ENCODE measurements around the gene DNHD1.

DNHD1 gene

DNA sequence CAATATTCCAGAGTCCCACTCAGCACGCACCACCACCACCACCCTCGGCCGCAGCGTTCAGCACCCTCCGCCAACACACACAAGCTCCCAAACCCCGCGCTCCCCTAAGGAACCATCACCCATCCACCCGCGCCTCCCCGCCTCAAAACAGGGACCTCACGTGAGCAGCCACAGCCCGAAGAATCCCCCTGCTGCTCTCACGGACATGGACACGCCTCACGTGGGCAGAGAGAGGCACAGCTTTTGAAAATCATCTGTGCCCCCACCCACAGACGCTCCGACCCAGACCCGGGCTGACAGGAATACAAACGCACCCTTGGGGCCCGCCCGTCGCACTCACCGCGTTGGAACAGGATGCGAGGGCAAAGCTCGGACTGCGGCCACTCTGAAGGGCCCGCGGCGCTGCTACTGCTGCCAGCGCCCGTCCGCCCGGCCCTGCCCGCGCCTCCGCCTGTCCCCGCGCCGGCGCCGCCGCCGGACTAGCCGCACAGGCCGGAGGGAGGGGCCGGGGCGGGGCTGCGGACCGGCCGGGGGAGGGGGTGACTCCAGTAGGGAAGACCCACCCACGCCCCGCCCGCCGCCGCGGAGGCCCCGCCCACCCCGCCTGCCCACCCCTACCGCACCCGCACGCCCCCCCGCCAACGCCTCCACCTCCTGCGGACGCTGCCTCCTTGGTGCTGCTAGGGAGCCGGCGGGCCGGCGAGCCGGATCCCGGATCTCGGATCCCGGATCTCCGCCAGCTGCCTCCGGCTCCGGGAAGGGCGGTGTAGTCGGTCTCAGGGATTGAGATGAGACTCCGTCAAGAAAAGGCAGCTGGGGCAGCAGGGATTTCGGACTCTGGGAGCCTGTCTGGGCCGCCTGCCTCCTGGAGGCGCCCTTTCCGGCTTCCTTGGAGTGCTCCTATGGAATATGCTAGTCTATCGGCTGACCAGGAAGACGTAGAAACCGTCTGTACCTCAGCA is 23.3 kb upstream of the DNHD1 start, which contains the start of gene TRIM3:
Gene TRIM3, minus strand, starts transcription at position 491 of the 962 bp plus-strand sequence. CDS start 8,246 bp downstream, outside the sequence.
- H3K4me3 ChIP-seq (ENCODE audit: low read length), result peak within 1 kb of the TSS; percentile 66
- TF ChIP-seq ZNF274 (IDR thresholded peaks at IDR 0.05; ENCODE audit: low read depth, low read length), result no peak

GRCh38 chr11:6474413-6474792 is 22.7 kb upstream of the DNHD1 start:
- peak overlapping the region; percentile 44; the same call in 1 of the 2 replicates for H3K4me3 ChIP-seq (ENCODE audit: low read length)
- no peak for TF ChIP-seq ZNF274 (IDR thresholded peaks at IDR 0.05; ENCODE audit: low read depth, low read length)

DNA sequence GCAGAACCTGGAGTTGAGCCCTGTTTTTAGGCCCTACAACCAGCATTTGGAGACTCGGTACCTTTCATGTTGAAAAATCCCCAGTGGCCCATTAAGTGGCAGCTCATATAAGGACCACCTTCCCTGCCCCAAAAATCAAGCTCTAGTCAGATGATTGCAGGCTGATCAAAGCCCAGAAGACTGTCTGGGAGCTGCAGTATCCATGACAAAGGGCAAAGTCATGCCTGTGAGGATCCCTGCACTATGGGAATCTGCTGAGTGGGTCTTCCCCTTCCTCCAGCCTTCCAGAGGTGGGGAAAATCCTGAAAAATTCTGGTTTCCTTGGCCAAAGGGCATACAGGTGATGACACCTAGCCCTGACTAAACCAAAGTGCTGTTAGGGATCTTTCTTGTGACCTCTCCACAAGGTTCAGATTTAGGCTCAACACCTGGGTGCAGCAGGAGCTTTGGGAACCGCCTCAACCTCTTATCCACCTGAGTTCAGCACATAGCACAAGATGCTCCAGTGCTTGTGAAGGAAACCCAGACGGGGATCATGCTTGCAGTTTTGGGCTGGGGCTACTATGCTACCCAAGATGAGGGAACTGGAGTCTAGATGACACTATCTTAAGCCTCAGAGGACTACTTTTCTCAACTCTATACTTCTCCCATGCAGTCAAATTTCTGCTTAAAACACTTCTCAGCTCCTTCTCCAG is 22.1 kb upstream of the DNHD1 start:
- no peak for TF ChIP-seq ZNF274 (IDR thresholded peaks at IDR 0.05; ENCODE audit: low read depth, low read length)
- no peak overlapping the region for H3K4me3 ChIP-seq (ENCODE audit: low read length)

GRCh38 chr11:6475936-6476335 is 21.1 kb upstream of the DNHD1 start:
- no peak overlapping the region for H3K4me3 ChIP-seq (ENCODE audit: low read length)
- no peak for TF ChIP-seq ZNF274 (IDR thresholded peaks at IDR 0.05; ENCODE audit: low read depth, low read length)

DNA sequence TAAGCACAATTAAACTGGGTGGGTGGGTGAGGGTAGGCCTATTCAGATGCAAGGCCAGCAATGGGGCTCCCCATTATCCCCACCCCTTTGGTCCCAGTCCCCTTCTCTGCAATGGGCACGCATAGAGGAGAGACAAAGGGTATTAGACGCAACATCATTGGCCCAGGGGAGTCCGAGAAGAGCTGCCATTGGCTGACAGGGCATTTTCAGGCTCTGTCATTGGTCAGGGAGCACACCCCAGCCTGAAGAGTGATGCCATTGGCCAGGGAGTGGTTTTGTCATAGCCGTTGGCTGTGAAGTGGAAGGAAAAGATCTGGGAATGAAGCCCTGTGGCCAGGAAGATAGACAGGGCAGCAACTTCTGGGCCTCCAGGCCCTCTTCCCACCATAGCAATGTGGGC is 20.5 kb upstream of the DNHD1 start:
- TF ChIP-seq ZNF274 (IDR thresholded peaks at IDR 0.05; ENCODE audit: low read depth, low read length), result no peak
- no peak overlapping the region for H3K4me3 ChIP-seq (ENCODE audit: low read length)

- peak overlapping the region; percentile 80 for H3K4me3 ChIP-seq (ENCODE audit: low read length)
- no peak for TF ChIP-seq ZNF274 (IDR thresholded peaks at IDR 0.05; ENCODE audit: low read depth, low read length)
Measured at GRCh38 chr11:6480299-6480914, 16.7 kb upstream of the DNHD1 start.

DNA sequence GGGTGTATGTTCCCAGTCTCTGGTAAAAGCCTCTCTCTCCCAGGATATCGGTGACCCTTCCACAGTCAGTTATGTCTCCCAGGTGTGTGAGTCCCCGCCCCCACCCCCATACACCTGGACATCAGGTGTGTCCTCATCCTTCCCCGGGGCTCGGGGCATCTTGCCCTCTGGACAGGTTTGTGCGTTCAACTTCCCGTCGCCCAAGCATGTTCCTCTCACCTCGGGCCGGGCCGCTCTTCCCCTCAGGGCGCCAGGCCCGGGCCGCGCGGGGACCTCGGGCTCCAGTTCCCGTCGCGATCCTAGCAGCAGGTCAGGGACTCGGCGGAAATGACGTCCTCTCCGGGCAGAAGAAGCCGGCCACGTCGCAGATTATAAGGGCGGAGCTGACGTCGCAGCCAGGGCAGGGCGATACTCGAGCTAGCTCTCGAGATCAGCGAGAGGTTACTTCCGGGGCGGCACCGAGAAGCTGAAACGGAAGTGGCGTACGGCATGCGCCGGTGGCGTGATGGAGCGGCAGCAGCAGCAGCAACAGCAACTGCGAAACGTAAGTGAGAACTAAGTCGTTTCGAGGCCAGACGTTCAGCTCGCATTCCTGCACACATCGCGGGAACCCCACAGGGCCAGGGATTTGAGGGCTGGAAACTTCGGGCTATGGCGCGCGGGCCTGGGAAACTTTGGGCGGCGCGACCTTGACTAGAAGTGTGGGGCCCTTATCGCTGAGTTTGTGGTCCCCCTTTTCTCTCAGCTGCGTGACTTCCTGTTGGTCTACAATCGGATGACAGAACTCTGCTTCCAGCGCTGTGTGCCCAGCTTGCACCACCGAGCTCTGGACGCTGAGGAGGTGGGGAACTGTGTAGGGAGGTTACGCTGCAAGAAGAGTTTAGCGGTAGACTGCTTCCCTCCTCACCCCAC is 15.8 kb upstream of the DNHD1 start, which contains the start of the genes ARFIP2 and TIMM10B:
Gene ARFIP2, minus strand, starts transcription at position 320 of the 912 bp plus-strand sequence. CDS start 910 bp downstream, outside the sequence.
Gene TIMM10B, plus strand, starts transcription at position 490 of the 912 bp plus-strand sequence. Its CDS starts 16 bp downstream, at position 506.
- TF ChIP-seq ZNF274 (IDR thresholded peaks at IDR 0.05; ENCODE audit: low read depth, low read length), result no peak
- peak within 1 kb of the TSS; percentile 83 for H3K4me3 ChIP-seq (ENCODE audit: low read length)

DNA sequence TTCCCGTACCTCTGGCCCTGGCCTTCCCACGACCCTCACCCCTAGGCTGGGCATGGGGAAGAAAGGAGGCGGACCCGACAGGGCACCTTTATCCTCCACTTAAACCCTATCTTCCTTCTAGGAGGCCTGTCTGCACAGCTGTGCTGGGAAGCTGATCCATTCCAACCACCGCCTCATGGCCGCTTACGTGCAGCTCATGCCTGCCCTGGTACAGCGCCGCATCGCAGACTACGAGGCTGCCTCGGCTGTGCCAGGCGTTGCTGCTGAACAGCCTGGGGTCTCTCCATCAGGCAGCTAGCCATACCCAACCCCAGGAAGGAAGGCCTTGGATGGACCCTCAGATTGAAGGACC is 15.2 kb upstream of the DNHD1 start:
- H3K4me3 ChIP-seq (ENCODE audit: low read length), result peak overlapping the region; percentile 83
- no peak for TF ChIP-seq ZNF274 (IDR thresholded peaks at IDR 0.05; ENCODE audit: low read depth, low read length)

DNA sequence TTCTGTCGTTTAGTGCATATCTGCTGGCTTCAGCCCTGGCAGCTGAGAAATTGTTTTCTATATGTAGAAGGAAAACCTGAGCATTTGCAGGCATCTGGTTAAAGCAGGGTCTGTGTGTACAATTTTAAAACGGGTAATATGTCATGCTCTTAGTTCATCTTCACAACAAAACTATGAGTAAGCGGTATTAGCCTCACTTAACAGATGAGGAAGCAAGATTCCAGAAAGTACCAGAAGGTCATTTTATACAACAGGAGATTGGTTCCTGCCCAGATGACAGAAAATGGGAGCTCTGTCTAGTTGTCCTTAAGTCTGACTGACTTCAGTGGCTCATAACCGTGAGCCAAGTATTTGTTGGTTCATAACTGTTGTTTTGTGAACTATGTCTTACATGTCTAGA is 14.6 kb upstream of the DNHD1 start:
- TF ChIP-seq ZNF274 (IDR thresholded peaks at IDR 0.05; ENCODE audit: low read depth, low read length), result no peak
- H3K4me3 ChIP-seq (ENCODE audit: low read length), result peak overlapping the region; percentile 83

DNA sequence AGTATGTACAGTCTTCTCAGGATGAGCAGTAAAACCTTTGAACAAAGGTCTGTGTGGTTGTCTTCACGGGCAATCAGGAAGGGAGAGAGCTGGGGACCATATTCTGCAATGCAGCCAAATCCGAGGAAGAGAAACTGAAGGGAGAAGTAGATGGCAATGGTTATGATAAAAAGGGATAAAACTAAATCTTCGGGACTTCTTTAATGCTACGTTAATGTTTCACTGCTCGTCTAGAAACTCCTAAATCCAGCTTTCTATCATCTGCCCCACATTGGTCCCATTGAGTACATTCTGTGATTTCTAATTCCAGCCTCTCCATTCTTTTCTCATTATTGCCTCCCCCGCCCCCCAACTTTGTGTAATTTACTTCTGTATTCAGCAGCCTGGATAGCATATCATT is 14.1 kb upstream of the DNHD1 start:
- no peak overlapping the region for H3K4me3 ChIP-seq (ENCODE audit: low read length)
- no peak for TF ChIP-seq ZNF274 (IDR thresholded peaks at IDR 0.05; ENCODE audit: low read depth, low read length)

DNA sequence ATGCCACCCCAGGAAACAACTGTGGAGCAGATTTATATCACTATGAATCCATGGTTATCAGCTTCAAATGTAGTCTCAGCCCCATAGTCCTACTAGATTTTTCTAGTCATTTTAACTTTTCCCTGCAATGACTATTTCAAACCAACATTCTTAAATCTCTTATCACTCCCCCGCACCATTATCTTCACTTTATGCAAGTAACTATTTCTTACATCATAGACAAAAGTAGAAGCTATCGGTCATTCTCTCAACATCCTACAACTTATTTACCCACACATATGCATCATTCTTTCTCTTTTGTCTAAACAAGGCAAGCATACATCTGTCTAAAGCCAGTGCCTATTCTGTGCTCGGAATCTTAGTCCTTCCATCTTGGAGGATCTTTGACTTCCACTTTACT is 11.4 kb upstream of the DNHD1 start:
- no peak overlapping the region for H3K4me3 ChIP-seq (ENCODE audit: low read length)
- TF ChIP-seq ZNF274 (IDR thresholded peaks at IDR 0.05; ENCODE audit: low read depth, low read length), result no peak

- H3K4me3 ChIP-seq (ENCODE audit: low read length), result no peak overlapping the region
- no peak for TF ChIP-seq ZNF274 (IDR thresholded peaks at IDR 0.05; ENCODE audit: low read depth, low read length)
Measured at GRCh38 chr11:6486256-6486655, 10.8 kb upstream of the DNHD1 start.

DNA sequence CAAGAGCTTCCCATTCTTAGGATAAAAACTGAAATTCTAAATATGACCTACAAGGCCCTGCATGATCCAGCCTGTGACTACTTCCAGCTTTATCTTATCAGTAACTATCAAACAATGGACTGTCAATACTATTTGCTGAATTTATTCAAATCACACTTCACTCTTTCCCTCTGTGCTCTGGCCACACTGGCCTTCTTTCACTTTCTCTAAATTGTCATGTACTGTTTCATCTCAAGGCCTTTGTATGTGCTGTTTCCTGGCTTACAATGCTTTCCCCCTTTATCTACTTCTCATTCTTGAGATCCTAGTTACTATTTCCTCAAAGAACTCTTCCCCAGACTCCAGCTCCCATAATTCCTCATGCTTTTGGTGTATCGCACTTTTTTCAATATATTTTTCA is 10.1 kb upstream of the DNHD1 start:
- no peak overlapping the region for H3K4me3 ChIP-seq (ENCODE audit: low read length)
- no peak for TF ChIP-seq ZNF274 (IDR thresholded peaks at IDR 0.05; ENCODE audit: low read depth, low read length)
